ENCODE data around the gene IPO4.

DNA sequence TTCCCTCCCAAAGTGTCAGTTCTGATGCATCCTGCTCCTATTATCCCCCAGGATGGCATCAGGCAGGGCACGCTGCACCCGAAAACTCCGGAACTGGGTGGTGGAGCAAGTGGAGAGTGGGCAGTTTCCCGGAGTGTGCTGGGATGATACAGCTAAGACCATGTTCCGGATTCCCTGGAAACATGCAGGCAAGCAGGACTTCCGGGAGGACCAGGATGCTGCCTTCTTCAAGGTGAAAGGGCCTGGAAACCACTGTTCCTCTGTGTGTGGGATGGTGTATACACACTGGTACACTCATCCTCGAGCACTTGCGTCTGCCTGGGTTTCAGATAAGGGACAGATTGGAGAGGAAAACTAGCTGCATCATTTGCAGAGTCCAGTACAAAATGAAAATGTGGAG, 26.5 kb downstream of the IPO4 start:
- TF ChIP-seq, protein P1, sequence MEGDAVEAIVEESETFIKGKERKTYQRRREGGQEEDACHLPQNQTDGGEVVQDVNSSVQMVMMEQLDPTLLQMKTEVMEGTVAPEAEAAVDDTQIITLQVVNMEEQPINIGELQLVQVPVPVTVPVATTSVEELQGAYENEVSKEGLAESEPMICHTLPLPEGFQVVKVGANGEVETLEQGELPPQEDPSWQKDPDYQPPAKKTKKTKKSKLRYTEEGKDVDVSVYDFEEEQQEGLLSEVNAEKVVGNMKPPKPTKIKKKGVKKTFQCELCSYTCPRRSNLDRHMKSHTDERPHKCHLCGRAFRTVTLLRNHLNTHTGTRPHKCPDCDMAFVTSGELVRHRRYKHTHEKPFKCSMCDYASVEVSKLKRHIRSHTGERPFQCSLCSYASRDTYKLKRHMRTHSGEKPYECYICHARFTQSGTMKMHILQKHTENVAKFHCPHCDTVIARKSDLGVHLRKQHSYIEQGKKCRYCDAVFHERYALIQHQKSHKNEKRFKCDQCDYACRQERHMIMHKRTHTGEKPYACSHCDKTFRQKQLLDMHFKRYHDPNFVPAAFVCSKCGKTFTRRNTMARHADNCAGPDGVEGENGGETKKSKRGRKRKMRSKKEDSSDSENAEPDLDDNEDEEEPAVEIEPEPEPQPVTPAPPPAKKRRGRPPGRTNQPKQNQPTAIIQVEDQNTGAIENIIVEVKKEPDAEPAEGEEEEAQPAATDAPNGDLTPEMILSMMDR (IDR thresholded peaks at IDR 0.05) = no peak
- TF ChIP-seq POLR2A (IDR thresholded peaks at IDR 0.05) = no peak

Measured in right lobe of liver (tissue), 4 donors.